ENCODE data around the gene FMO5. TPM values are rescaled to one million over a fixed set of nuclear protein-coding genes. Genes with fewer than 3 reads are reported as not detected.

The FMO5 gene, protein sequence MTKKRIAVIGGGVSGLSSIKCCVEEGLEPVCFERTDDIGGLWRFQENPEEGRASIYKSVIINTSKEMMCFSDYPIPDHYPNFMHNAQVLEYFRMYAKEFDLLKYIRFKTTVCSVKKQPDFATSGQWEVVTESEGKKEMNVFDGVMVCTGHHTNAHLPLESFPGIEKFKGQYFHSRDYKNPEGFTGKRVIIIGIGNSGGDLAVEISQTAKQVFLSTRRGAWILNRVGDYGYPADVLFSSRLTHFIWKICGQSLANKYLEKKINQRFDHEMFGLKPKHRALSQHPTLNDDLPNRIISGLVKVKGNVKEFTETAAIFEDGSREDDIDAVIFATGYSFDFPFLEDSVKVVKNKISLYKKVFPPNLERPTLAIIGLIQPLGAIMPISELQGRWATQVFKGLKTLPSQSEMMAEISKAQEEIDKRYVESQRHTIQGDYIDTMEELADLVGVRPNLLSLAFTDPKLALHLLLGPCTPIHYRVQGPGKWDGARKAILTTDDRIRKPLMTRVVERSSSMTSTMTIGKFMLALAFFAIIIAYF
- 52.9 TPM for total RNA-seq

DNA sequence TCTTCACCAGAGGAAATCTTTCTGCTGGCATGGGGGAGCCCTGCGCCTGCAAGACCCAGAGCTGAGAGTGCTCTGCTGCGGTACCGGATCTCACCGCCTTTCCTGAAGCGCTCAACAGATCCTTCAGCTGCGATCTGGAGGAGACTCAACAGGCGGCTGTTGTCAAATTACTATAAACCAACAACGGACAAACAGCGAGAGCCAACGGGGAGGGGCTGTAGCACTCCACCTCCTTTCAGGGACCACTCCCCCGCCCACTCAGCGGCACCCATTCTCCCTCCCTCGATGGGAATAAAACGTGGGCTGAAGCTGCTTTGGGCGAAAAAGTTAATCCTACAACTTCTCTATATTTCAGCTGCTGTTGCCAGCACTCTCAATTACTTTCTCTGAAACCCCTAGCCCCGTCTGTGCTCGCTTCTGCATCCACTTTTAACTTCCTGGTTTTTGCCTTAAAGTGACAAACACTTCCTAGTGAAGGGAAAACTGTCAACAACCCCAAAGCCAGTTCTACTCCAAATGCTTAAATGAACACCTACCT lies at the start of gene FMO5:
Gene FMO5 (minus strand): TSS at position 147 of the 538 bp plus-strand sequence. CDS start 310 bp downstream, outside the sequence.
- peak; percentile 76 for DNase-seq (ENCODE audit: low spot score)

DNA sequence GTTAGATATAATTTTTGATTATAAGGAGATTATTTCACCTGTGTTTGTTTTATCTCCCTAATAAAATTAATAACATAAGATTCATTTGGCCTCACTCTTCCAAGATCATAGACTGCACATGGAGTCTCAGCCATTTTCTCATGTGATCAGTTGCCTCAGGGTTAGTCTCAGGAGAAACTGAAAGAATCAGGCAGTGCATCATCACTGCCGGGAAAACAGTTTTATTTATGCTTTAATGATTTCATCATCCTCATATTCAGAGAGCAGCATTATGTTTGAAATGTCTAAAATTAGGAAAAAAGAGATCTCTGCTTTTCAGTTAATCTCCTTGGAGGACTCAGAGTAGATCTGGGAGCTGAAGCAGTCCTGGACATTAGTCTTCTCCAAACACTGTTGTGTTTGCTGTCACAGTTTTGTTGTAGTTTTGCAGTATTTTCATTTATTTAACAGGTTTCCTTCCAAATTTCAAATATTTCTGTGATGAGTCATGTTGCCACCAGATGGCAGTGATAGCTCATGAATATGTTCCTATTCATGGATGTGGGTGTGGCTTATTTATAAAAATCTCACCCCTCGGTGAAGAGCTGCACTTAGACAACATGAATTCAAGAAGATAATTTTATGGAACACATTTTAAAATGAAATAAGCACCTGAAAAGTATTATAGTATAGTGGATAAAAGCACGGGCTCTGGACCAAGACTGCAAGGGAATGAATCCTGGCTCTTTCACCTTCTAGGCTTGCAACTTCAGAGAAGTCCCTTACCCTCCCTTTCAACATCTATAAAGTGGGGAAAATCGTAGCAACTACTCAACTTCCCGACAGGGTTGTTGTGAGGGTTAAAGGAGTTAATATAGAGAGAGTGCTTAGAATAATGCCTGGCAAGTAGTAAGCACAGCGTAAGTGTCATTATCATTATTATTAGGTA lies 48.5 kb upstream of the FMO5 start:
- DNase-seq (ENCODE audit: low spot score) = peak; percentile 19

DNA sequence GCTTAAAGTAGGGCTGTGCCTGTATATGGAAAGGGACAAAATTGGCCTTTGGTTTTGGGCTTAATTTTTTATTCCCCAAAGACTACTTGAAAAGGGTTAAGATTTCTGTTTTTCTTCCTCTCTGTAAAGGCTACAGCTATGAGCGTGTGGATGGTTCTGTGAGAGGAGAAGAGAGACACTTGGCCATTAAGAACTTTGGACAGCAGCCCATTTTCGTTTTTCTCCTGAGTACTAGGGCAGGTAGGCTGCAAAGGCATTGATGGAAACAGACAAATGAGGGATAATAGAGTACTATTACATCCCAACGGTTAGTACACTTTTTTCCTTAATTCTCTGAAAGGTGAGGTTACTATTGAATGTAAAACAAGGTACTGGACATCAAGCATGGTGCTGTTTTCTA lies 46.9 kb upstream of the FMO5 start:
- no peak for DNase-seq (ENCODE audit: low spot score)

DNA sequence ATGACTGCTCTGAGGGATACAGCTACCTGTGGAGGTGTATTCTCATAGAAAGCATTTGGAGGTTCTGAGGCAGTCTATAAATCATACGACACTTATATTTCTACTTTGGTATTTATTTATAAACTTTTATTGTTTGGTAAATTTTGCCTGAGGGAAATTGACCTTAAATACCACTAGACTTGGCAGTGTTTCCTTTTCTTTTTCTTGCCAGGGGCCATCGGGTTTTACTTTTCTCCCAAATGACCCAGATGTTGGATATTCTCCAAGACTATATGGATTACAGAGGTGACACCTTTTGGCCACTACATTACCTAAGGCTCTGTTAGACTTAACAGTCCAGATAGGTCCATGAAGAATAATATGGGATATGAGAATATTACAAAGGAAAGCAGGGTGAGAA lies 45.6 kb upstream of the FMO5 start:
- DNase-seq (ENCODE audit: low spot score) = no peak

DNA sequence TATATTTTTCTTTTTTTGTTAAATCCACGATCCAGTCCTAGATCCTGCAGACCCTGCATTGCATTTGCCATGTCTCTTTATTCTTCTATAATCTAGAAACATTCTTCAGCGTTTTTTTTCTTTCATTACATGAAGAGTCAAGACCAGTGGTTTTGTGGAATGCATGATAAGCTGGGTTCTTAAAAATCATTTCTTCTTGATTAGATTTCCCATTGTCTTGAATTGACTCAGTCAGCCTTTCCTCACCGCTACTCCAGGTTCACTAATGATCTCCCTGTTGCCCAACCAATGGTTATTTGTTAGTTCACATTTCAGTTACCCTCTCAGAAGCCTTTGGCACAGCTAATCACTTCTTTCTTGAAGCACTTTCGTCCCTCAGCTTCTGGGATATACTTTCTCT lies 42.6 kb upstream of the FMO5 start:
- no peak for DNase-seq (ENCODE audit: low spot score)

DNA sequence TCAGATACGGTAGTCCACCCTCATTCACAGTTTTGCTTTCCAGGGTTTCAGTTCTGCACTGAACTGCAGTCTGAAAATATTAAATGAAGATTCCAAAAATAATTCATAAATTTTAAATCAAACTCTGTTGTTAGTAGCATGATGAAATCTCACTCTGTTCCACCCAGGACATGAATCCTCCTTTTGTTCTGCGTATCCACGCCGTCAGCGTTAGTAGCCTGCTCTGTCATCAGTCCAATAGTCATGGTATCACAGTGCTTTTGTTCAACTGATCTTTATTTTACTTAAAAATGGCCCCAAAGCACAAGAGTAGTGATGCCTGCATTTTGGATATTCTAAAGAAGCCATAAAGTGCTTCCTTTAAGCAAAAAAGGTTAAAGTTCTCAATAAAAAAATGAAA lies 41.2 kb upstream of the FMO5 start:
- no peak for DNase-seq (ENCODE audit: low spot score)

DNA sequence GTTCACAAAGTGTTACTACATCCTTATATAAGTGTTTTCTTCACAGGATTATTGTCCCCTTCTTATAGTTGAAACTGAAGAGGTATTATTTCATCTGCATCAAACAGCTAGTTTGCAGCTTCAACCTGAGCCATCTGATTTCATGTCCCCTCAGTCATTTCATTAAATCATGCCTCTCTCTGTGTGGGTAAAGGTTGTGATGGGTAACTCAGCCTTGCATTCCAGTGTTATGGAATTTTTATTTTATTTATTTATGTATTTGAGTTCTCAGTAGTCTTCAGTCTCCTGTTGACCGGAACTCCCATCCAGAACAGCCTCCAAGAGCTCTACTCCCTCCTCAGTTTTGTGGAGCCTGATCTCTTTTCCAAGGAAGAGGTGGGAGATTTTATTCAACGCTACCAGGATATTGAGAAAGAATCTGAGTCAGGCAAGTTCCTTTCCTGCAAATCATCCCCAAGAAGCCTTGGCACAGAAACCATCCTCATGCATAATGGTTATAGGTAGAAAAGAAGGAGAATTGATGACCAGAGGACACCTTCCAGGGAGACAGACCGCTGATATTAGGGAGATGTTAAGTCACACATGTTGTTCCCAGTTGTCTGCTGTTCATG lies 39.1 kb upstream of the FMO5 start:
- no peak for DNase-seq (ENCODE audit: low spot score)

DNA sequence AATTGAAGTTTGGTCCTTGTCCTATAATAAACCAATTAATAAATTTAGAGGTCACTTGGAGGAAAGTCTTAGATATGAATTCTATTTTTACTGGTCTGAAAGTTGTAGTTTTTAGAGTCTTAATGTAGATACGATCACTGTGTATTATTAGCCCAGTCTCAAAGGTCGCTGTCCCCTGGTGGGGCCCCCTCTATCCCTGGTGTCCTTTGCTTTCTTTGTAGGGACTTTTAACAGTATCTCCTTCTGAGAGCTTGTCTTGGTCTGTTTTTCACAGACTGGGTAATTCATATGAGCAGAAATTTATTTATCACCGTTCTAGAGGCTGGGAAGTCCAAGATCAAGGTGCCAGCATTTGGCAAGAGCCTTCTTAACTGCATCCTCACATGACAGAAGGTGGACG lies 35.8 kb upstream of the FMO5 start:
- no peak for DNase-seq (ENCODE audit: low spot score)

DNA sequence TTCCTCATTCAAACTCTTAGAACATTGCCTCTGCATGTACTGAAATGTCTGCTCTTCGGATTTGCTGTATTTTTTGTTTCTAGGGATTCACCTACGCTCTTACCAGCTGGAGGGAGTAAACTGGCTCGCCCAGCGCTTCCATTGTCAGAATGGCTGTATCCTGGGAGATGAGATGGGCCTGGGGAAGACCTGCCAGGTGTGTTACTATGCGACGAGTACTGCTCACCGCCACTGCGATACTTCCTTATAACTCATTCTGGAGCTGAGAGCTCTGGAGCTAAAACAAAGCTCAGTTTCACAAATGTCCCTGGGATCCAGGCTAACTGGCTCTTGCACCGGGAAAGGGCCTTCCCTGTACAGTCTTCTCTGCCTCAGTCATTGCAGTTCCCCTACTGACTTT lies 27.4 kb upstream of the FMO5 start:
- no peak for DNase-seq (ENCODE audit: low spot score)

DNA sequence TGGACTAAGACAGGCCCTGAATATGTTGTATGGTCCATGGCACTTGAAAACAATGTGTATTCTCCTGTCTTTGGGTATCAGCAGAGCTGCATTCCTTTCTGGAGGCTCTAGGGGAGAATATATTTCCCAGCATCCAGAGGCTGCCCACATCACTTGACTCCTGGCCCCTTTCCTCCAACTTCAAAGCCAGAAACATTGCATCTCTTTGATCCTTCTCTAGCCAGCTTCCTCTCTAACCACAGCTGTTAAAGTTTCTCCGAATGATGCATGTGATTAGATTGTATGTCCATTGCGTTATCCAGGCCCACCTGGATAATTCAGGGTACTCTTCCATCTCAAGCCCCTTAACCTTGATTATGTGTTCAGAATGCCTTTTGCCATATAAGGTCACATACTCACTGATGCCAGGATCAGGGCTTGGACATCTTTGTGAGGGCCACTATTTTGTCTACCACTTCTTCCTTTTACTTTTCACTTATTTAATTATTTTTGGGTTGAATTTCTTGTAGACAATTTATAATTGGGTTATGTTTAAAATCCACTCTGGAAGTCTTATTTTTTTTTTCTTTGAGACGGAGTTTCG lies 22.6 kb upstream of the FMO5 start:
- no peak for DNase-seq (ENCODE audit: low spot score)

DNA sequence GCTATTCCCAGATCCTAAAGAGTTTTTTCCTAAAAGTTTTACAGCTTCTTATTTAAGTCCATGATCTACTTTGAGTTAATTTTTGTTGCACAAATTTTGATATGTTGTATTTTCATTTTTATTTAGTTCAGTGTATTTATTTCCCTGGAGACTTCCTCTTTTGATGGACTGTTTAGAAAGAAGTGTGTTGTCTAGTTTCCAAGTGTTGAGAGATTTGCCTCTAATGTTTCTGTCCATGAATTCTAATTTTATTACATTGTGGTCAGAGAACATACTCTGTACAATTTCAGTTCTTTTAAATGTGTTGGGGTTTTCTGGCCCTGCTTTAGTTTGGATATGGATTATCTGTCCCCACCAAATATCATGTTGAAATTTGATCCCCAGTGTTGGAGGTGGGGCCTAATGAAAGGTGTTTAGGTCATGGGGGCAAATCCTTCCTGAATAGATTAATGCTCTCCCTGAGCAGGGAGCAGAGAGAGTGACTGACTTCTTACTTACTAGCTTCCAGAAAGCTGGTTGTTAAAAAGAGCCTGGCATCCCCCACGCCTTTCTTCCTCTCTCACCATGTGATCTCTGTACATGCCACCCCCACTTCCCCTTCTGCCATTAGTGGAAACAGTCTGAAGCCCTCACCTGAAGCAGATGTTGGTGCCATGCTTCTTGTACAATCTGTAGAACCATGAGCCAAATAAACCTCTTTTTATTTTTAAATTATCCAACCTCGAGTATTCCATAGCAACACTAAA lies 21.9 kb upstream of the FMO5 start:
- DNase-seq (ENCODE audit: low spot score) = no peak

DNA sequence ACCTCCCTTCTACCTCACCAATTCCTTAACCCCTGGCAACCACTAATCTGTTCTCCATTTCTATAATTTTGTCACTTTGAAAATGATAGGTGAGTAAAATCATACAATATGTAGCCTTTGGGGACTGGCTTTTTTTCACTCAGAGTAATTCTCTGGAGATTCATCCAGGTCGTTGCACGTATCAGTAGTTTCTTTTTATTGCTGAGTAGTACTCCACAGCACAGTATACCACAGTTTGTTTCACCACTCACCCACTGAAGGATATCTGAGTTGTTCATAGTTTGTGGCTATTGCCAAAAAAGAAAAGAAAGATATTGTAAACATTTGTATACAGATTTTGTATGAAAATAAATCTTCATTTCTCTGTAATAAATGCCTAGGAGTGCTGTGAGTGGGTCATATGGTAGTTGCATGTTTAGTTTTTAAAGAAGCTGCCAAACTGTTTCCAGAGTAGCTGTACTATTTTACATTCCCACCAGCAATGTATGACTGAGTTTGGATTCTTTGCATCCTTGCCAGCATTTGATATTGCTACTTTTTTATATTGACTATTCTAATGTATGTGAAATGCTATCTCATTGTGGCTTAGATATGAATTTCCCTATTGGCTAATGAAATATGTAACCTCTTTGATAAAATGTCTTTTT lies 21.0 kb upstream of the FMO5 start:
- no peak for DNase-seq (ENCODE audit: low spot score)

DNA sequence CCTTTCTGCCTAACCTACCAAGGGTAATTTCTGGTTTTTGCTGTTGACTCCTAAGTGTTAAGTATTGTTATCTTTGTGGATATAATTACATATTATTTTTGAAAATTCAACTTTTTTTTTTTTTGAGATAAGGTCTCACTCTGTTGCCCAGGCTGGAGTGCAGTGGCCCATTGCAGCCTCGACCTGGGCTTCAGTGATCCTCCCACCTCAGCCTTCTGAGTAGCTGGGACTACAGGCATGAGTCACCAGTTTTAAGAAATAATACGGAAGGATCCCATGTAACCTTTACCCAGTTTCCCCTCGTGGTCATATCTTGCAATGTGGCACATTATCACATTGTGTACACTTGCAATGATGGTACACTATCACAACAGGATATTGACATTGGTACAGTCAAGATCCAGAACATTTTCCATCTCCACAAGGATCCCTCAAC lies 20.5 kb upstream of the FMO5 start:
- DNase-seq (ENCODE audit: low spot score) = no peak

DNA sequence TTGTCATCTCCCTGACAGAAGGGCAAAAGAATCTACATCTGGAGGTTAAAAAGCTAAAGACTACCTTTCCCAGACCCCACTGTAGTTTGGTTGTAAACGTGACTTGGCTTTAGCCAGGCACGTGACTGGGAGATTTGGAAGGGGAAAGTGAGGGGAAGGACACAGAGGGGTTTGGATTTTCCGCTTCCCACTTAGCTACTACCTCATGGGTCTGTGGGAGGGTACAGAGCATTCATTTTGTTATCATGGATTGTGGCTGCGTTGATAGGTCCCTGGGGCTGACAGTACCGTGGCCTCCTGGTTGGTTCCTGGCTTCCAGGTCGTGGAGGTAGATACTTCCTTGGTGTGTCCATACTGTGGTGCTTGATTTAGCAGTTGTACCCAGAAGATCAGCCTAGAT lies 20.0 kb upstream of the FMO5 start:
- DNase-seq (ENCODE audit: low spot score) = no peak

DNA sequence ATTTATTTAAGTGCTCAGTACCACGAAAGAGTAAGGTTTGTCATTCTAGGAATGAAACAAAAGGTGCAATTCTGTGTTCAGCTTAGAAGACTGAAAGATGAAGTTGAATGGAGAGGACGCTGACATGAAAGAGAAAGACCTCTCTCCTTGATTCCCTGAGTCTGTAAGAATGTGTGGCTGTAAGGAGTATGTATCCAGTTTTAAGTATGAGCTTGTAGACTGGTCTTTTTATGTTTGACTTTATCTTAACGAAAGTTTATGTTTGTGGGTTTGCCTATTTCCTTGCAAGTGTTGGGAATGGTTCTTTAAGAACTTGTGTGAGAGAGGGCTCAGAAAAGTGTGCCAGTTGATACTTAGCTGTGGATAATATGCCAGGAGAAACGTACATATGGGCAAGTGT lies 18.7 kb upstream of the FMO5 start:
- no peak for DNase-seq (ENCODE audit: low spot score)

DNA sequence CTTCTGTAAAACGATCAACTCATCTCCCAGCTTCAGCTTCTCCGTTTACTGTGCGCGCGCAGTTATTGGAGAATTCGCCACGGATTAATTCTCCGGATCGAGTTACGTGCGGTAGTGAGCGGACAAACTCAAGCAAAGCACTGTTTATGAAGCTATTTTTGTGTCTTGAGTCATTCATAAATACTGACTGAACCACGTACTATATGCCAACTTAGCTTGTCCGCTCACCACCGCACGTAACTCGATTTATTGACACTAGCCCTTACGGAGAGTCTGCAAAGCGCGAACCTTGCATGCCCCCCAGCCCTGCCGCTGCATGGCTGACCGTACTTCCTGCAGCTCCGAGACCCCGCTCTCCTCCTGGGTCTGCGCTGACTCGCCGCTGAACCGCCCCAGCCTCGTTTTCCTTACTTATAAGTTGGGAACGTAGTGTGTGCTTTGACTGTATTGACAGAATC lies 18.1 kb upstream of the FMO5 start:
- DNase-seq (ENCODE audit: low spot score) = no peak

DNA sequence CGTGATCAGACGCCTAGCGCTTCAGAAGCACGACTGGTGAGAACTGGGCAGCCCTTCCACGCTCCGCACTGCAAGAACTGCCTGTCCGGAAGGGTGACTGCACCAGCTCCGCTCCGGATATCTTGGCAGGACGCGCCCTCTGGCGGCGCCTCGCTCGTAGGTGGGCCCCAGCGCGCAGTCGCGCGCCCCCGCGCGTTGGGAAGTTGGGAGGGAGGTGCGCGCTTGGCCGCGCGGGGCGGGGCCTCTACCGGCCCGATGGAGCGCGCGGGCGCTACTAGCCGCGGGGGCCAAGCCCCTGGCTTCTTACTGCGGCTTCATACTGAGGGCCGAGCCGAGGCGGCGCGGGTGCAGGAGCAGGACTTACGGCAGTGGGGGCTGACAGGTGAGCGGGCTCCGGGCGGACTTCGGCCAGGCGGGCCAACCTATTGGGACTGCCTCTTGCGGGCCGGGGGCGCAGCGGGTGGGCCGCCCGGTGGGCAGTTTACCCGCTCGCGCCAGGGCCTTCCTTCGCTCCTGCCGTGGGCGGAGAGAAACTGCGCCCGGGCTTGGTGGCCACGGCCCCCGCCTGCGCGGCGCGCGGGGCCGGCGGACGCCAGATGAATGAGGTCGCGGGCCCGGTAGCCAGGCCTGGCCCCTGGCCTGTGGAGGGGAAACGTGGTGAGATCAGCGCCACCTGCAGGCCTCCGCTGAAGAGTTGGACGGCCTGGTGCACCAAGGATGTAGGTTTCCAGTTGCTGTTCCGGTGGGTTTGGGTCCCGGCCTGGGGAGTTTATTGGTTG lies 17.5 kb upstream of the FMO5 start, which contains the start of gene CHD1L:
Gene CHD1L (plus strand): TSS at position 236 of the 779 bp plus-strand sequence. CDS start 20 bp downstream, at position 256.
- peak; percentile 96 for DNase-seq (ENCODE audit: low spot score)

DNA sequence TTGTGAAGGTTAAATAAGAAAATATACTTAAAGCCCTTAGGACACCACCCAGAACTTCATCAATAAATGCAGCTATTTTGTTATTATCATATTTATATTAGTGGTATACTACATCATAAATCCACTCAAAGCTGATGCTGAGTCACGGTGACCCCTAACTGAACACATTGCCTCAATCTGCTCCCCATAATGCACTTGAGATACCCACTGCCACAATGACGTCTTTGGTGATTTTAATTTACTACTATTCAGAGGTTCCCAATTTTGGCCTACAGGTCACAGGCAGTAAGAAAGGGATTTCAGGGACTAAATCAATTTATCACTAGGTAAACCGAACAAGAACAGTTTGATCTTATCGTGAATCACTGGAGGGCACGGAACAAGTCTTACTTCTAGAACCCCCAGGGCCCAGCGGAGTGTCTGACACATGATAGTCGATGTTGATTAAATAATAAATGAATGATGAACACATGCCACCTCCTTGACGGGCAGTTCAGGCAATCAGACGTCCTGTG lies 16.9 kb upstream of the FMO5 start:
- DNase-seq (ENCODE audit: low spot score) = no peak
